Transverse colon (tissue), 4 donors: Measurements from ENCODE around the gene PKIG. TPM values are rescaled to one million over a fixed set of nuclear protein-coding genes. Genes with fewer than 3 reads are reported as not detected.

Experiments used
- DNase-seq: peaks from one replicate; pipeline ENCODE4 v3.0.0-alpha.2; 2019
- H3K27ac ChIP-seq, 4 donors: fragments of 200-600 bp; sonication (generic); 2 replicates each; pipeline ENCODE4 v1.5.1; 2016 to 2018; ENCODE audit warnings: inconsistent platforms in 4 of 4
- H3K27me3 ChIP-seq: fragments of 200-600 bp; sonication (generic); 2 replicates; pipeline ENCODE4 v1.5.1; 2017; ENCODE audit warnings: inconsistent platforms
- H3K36me3 ChIP-seq, 4 donors: fragments of 200-600 bp; sonication (generic); 2 replicates each; pipeline ENCODE4 v1.5.1; 2017 to 2019; ENCODE audit warnings: inconsistent platforms in 4 of 4
- H3K4me1 ChIP-seq, 4 donors: fragments of 200-600 bp; sonication (generic); 2 replicates each; pipeline ENCODE4 v1.5.1; 2017 to 2020; ENCODE audit warnings: inconsistent platforms in 4 of 4
- H3K4me3 ChIP-seq, 4 donors: fragments of 200-600 bp; sonication (generic); 1 replicate in 1 of 4; 2 replicates in 3 of 4; pipeline versions ENCODE4 v1.5.1 to v1.6.1; 2017 to 2019; ENCODE audit warnings: inconsistent platforms in 4 of 4
- H3K9me3 ChIP-seq, 2 donors: fragments of 200-600 bp; sonication (generic); 2 replicates each; pipeline ENCODE4 v1.5.1; 2017 to 2019; ENCODE audit warnings: inconsistent platforms in 2 of 2
- EP300 ChIP-seq: sonication (generic); formaldehyde crosslinking; IDR thresholded peaks from one replicate; pipeline ENCODE4 v1.6.1; 2017; ENCODE audit warnings: antibody characterized with exemption, low read depth
- POLR2A ChIP-seq: fragments of 450-650 bp; IDR thresholded peaks from one replicate; pipeline ENCODE4 v1.6.1; 2016; ENCODE audit warnings: antibody characterized with exemption, mild to moderate bottlenecking, moderate library complexity
- POLR2AphosphoS5 ChIP-seq, 3 donors: sonication (generic); formaldehyde crosslinking; IDR thresholded peaks; one replicate each; pipeline ENCODE4 v1.6.1; 2016; ENCODE audit warnings: antibody characterized with exemption in 3 of 3
- WGBS, 2 donors: methylation state at CpG; one replicate each; pipeline ENCODE4 v1.1.5; 2018; ENCODE audit warnings: low coverage in 1 of 2; 5-methylcytosine and 5-hydroxymethylcytosine counted together
- in situ Hi-C, 4 donors: fragments of 200-750 bp; cut with MboI; loops; one replicate each; pipeline versions ENCODE4 v1.15.0 to v1.15.1; 2017; ENCODE audit warnings: low sequenced_read_pairs in 3 of 4, low pct_ligation_motif_present in 1 of 4, low pct_unique_long_range_greater_than_20kb in 1 of 4
- intact Hi-C: fragments of 100-400 bp; cut with DNase I; formaldehyde crosslinking; loops from one replicate; pipeline ENCODE4 v1.15.1; 2023; ENCODE audit warnings: low total_unique reads
- total RNA-seq, 4 donors: library from RNA; depleted of rRNA; stranded (reverse); fragments of >200 nt; gene quantifications; one replicate each; pipeline ENCODE4 v1.1.0, GENCODE V29; 2016
- TF ChIP-seq, protein P1 (sequence below), 5 experiments: fragments of 200-600 bp in 3 of 5; fragments of 450-650 bp in 2 of 5; sonication (generic) in 3 of 5; IDR thresholded peaks; 1 replicate in 2 of 5; 2 replicates in 3 of 5; pipeline ENCODE4 v1.5.1; 2016 to 2017; ENCODE audit warnings: antibody characterized with exemption in 5 of 5, inconsistent platforms in 3 of 5, mild to moderate bottlenecking in 2 of 5, moderate library complexity in 1 of 5

PKIG gene
- total RNA-seq, 4 donors from 2014 or later, result 40.8 to 106 (median 80.4) TPM

DNA sequence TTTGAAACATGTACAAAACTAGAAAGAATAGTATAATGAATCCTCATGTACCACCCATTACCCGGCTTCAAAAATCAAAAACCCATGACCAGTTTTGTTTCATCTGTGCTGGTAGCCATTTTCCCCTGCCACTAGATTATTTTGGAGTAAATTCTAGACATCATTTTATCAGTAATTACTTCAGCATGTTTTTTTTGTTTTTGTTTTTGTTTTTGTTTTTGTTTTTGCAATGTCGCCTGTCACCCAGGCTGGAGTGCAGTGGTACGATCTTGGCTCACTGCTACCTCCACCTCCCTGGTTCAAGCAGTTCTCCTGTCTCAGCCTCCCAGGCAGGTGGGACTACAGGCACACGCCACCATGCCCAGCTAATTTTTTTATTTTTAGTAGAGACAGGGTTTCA, 8.0 kb upstream of the PKIG start:
- no peak for DNase-seq
- no peak for TF ChIP-seq POLR2AphosphoS5 (IDR thresholded peaks at IDR 0.05)
- TF ChIP-seq, protein P1, sequence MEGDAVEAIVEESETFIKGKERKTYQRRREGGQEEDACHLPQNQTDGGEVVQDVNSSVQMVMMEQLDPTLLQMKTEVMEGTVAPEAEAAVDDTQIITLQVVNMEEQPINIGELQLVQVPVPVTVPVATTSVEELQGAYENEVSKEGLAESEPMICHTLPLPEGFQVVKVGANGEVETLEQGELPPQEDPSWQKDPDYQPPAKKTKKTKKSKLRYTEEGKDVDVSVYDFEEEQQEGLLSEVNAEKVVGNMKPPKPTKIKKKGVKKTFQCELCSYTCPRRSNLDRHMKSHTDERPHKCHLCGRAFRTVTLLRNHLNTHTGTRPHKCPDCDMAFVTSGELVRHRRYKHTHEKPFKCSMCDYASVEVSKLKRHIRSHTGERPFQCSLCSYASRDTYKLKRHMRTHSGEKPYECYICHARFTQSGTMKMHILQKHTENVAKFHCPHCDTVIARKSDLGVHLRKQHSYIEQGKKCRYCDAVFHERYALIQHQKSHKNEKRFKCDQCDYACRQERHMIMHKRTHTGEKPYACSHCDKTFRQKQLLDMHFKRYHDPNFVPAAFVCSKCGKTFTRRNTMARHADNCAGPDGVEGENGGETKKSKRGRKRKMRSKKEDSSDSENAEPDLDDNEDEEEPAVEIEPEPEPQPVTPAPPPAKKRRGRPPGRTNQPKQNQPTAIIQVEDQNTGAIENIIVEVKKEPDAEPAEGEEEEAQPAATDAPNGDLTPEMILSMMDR (IDR thresholded peaks at IDR 0.05), result no peak
- TF ChIP-seq EP300, result no peak
- no peak for TF ChIP-seq POLR2A
- Histone ChIP-seq H3K27ac (peak overlapping the region; percentile 77 to 85 (median 82)), H3K36me3 (no peaks in the 10 kb centered on the region), H3K27me3 (no peaks in the 10 kb centered on the region), H3K4me1 (peaks cover 5 to 42% (median 24%) of the 10 kb centered on the region in 4 donors), H3K9me3 (no peaks in the 10 kb centered on the region), H3K4me3 (no peak overlapping the region)
- WGBS, 2 donors, result 95 to 97% methylated on average over 4 of the region's 4 CpGs
- in situ Hi-C loops, result no loop called here
- intact Hi-C loops, result no loop called here

DNA sequence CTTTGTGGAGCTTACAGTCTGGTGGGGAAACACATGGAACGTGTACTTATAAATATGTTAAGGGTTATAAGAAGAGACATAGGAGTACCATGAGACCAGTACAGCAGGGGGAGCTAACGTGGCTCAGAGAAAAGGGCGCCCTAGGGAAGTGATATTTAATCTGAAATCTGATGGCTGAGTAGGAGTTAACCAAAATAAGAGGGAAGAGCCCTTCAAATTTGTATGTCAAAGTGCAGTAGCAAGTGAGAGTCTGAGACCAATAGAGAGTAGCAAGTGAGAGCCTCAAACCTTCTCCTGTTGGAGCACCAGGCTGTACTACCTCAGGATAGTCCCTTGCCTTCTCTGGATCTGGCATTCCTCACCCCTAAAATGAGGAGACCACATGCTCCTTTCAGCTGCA, 6.1 kb upstream of the PKIG start:
- Histone ChIP-seq H3K9me3 (no peaks in the 10 kb centered on the region), H3K36me3 (no peaks in the 10 kb centered on the region), H3K4me1 (peaks cover 5 to 57% (median 31%) of the 10 kb centered on the region in 4 donors), H3K27me3 (no peaks in the 10 kb centered on the region), H3K4me3 (no peak overlapping the region), H3K27ac (peak overlapping the region; percentile 32 to 85 (median 53))
- WGBS, 2 donors, result 30 to 53% methylated on average over 3 of the region's 3 CpGs
- DNase-seq, result no peak
- in situ Hi-C loops (no loop called here), intact Hi-C loops (no loop called here)
- no peak for TF ChIP-seq EP300
- TF ChIP-seq, protein P1 (IDR thresholded peaks at IDR 0.05), result peak in 1 of 5 experiments; percentile 12

DNA sequence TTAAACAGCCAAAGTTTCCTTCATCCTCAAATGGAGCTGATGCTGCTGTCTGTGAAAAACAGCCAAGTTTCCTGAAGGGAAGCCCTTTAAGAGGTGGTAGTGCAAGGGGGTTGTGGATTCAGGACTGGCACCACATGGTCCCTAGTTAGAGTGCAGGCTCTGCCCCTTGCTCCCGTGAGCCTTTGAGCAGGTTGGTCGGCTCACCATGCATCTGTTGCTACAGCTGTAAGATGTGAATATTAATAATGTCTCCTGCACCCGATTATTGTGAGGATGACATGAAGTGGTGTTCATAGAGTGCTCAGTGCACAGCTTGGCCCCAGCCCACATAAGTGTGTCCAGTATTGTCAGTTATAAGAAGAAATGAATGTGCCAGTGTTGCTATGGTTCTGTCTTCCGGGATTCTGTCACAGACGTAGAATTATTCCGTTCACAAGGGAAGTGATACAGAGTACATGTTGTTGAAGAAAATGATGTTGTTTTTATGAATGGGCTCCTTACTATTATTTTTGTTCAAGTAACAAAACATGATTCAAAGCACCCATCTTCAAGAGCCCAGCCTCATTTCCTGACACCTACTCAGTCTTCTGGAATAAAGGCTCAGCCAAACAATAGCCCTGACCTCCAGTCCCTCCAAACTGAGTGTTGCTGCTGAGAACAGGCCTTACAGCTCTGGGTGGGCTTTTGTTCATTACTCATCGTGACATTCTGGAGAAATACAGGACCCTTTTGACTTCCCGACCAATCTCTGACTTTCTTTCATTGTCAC, 2.9 kb upstream of the PKIG start:
- H3K36me3 ChIP-seq, result no peaks in the 10 kb centered on the region
- no peaks in the 10 kb centered on the region for H3K9me3 ChIP-seq
- 40 to 78% methylated on average over 1 to 8 of the region's 8 CpGs for WGBS, 2 donors
- DNase-seq, result no peak
- H3K27ac ChIP-seq, result peak overlapping the region; percentile 80 to 87 (median 86)
- H3K27me3 ChIP-seq, result no peaks in the 10 kb centered on the region
- no peak overlapping the region for H3K4me3 ChIP-seq
- peaks cover 5 to 49% (median 23%) of the 10 kb centered on the region in 4 donors for H3K4me1 ChIP-seq
- TF ChIP-seq POLR2AphosphoS5 (IDR thresholded peaks at IDR 0.05) (no peak), EP300 (no peak), POLR2A (no peak)
- TF ChIP-seq, protein P1 (IDR thresholded peaks at IDR 0.05), result no peak
- intact Hi-C loops, result no loop called here
- in situ Hi-C loops, result no loop called here

DNA sequence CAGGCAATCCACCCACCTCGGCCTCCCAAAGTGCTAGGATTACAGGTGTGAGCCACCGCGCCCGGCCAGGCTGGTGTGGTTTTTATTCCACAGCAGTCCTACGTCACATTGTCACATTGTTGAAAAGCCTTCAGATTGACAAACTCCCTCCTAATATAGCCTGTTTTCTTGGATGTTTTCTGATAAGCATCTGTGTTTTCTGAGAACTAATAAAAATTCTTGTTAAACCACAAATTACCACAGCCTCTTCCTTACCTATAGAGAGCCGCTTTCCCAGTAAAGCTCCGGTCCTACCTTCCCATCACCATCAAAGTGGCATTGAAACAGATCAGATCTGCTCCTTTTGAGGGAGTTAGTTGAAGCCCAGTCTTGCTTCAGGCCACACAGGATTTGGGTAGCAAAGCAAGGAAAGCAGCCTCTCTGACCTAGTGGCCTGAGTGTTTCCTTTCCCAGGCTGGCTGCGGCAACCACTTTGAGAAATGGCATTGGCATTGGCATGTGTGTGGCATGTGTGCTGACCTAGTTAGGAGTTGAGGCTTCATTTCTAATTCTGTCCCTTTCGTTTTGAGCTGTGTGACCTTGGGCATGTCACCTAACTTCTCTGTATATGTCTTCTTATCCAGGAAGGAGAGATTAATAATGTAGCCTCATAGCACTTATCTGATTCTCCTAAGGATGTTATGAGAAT, 1.7 kb upstream of the PKIG start:
- no peak for TF ChIP-seq POLR2AphosphoS5 (IDR thresholded peaks at IDR 0.05)
- TF ChIP-seq, protein P1 (IDR thresholded peaks at IDR 0.05), result no peak
- TF ChIP-seq EP300, result no peak
- TF ChIP-seq POLR2A, result no peak
- H3K4me1 ChIP-seq, result peaks cover 5 to 57% (median 30%) of the 10 kb centered on the region in 4 donors
- in situ Hi-C loops (no loop called here), intact Hi-C loops (no loop called here)
- peak overlapping the region; percentile 80 to 87 (median 86) for H3K27ac ChIP-seq
- H3K27me3 ChIP-seq, result no peaks in the 10 kb centered on the region
- DNase-seq, result no peak
- H3K9me3 ChIP-seq, result no peaks in the 10 kb centered on the region
- WGBS, 2 donors, result 75 to 76% methylated on average over 5 to 9 of the region's 9 CpGs
- no peaks in the 10 kb centered on the region for H3K36me3 ChIP-seq
- H3K4me3 ChIP-seq, result no peak overlapping the region
